Gastroesophageal sphincter (tissue), 4 donors: ENCODE results near the gene NOX5. TPM values are rescaled to one million over a fixed set of nuclear protein-coding genes. Genes with fewer than 3 reads are reported as not detected.

Source experiments
- ATAC-seq: fragments of 150-250 bp; one replicate; pipeline ENCODE4 v1.9.1; 2016; ENCODE audit warnings: mild to moderate bottlenecking, moderate library complexity
- H3K27ac ChIP-seq, 4 donors: fragments of 200-600 bp; sonication (generic) in 3 of 4; 1 replicate in 3 of 4; 2 replicates in 1 of 4; pipeline ENCODE4 v1.5.1; 2016 to 2019
- H3K27me3 ChIP-seq: fragments of 200-600 bp; sonication (generic); one replicate; pipeline ENCODE4 v1.5.1; 2019
- H3K36me3 ChIP-seq, 2 donors: fragments of 200-600 bp; sonication (generic); one replicate each; pipeline ENCODE4 v1.5.1; 2019; ENCODE audit warnings: control low read depth in 1 of 2
- H3K4me1 ChIP-seq, 3 donors: fragments of 200-600 bp; sonication (generic); 1 replicate in 2 of 3; 2 replicates in 1 of 3; pipeline ENCODE4 v1.5.1; 2016 to 2019; ENCODE audit warnings: control low read depth in 2 of 3
- H3K4me3 ChIP-seq, 2 donors: fragments of 200-600 bp; sonication (generic); one replicate each; pipeline ENCODE4 v1.5.1; 2019; ENCODE audit warnings: mild to moderate bottlenecking in 1 of 2, moderate library complexity in 1 of 2
- H3K9me3 ChIP-seq, 3 donors: fragments of 200-600 bp; sonication (generic); one replicate each; pipeline ENCODE4 v1.5.1; 2017 to 2019; ENCODE audit warnings: control low read depth in 2 of 3
- CTCF ChIP-seq, 4 experiments: fragments of 200-600 bp in 2 of 4; fragments of 450-650 bp in 2 of 4; sonication (generic) in 1 of 4; IDR thresholded peaks; one replicate each; pipeline ENCODE4 v1.5.1; 2017 to 2019; ENCODE audit warnings: antibody characterized with exemption in 4 of 4, mild to moderate bottlenecking in 2 of 4, moderate library complexity in 2 of 4
- EP300 ChIP-seq: sonication (generic); formaldehyde crosslinking; IDR thresholded peaks from one replicate; pipeline ENCODE4 v1.6.1; 2017; ENCODE audit warnings: antibody characterized with exemption, mild to moderate bottlenecking
- POLR2A ChIP-seq, 2 donors: fragments of 450-650 bp; IDR thresholded peaks; one replicate each; pipeline ENCODE4 v1.6.1; 2017; ENCODE audit warnings: antibody characterized with exemption in 2 of 2, mild to moderate bottlenecking in 2 of 2, moderate library complexity in 1 of 2
- POLR2AphosphoS5 ChIP-seq: sonication (generic); formaldehyde crosslinking; IDR thresholded peaks from one replicate; pipeline ENCODE4 v1.6.1; 2017; ENCODE audit warnings: antibody characterized with exemption
- WGBS, 2 donors: methylation state at CpG; one replicate each; pipeline ENCODE4 v1.1.5; 2018; ENCODE audit warnings: low coverage in 1 of 2; 5-methylcytosine and 5-hydroxymethylcytosine counted together
- total RNA-seq, 4 donors: library from RNA; depleted of rRNA; stranded (reverse); fragments of >200 nt; gene quantifications; one replicate each; pipeline ENCODE4 v1.1.0, GENCODE V29; 2016

Gene NOX5
- total RNA-seq, 4 donors from 2014 or later: 0.12 to 0.54 TPM; not detected in 2

- Histone ChIP-seq H3K4me1 (peaks cover 0 to 2% (median 0%) of the 10 kb centered on the region in 3 donors), H3K36me3 (no peaks in the 10 kb centered on the region), H3K27ac (no peak overlapping the region), H3K27me3 (peaks cover 16% of the 10 kb centered on the region), H3K4me3 (no peak overlapping the region), H3K9me3 (no peaks in the 10 kb centered on the region)
- TF ChIP-seq POLR2A (IDR thresholded peaks at IDR 0.05) (no peak), POLR2AphosphoS5 (no peak), EP300 (no peak), CTCF (IDR thresholded peaks at IDR 0.05) (no peak)
- WGBS, 2 donors: 81 to 100% methylated on average over 1 to 4 of the region's 5 CpGs
- no peak for ATAC-seq
Measured at GRCh38 chr15:69026355-69026754, 11.9 kb downstream of the NOX5 start.

- 86 to 90% methylated on average over 1 to 3 of the region's 9 CpGs for WGBS, 2 donors
- ATAC-seq: no peak
- Histone ChIP-seq H3K36me3 (no peaks in the 10 kb centered on the region), H3K27me3 (peaks cover 29% of the 10 kb centered on the region), H3K9me3 (no peaks in the 10 kb centered on the region), H3K4me1 (peaks cover 0 to 9% (median 0%) of the 10 kb centered on the region in 3 donors), H3K27ac (no peak overlapping the region), H3K4me3 (no peak overlapping the region)
- TF ChIP-seq POLR2A (IDR thresholded peaks at IDR 0.05): no peak
- no peak for TF ChIP-seq POLR2AphosphoS5
- no peak for TF ChIP-seq CTCF (IDR thresholded peaks at IDR 0.05)
- no peak for TF ChIP-seq EP300
Measured at GRCh38 chr15:69027976-69028518, 13.6 kb downstream of the NOX5 start.

GRCh38 chr15:69031013-69032001 is 16.8 kb downstream of the NOX5 start:
- peaks cover 62% of the 10 kb centered on the region for H3K27me3 ChIP-seq
- H3K36me3 ChIP-seq: no peaks in the 10 kb centered on the region
- H3K9me3 ChIP-seq: no peaks in the 10 kb centered on the region
- peak in 1 of 4 experiments; percentile 53 for TF ChIP-seq CTCF (IDR thresholded peaks at IDR 0.05)
- TF ChIP-seq POLR2AphosphoS5: no peak
- TF ChIP-seq POLR2A (IDR thresholded peaks at IDR 0.05): no peak
- no peak for TF ChIP-seq EP300
- ATAC-seq: peak; percentile 25
- no peak overlapping the region for H3K27ac ChIP-seq
- 25 to 38% methylated on average over 4 to 10 of the region's 42 CpGs for WGBS, 2 donors
- peaks cover 0 to 9% (median 0%) of the 10 kb centered on the region in 3 donors for H3K4me1 ChIP-seq
- peak overlapping the region in 1 of 2 donors; percentile 40 for H3K4me3 ChIP-seq

GRCh38 chr15:69032031-69032430 is 17.5 kb downstream of the NOX5 start:
- H3K27ac ChIP-seq: no peak overlapping the region
- peaks cover 0 to 9% (median 0%) of the 10 kb centered on the region in 3 donors for H3K4me1 ChIP-seq
- H3K4me3 ChIP-seq: peak overlapping the region in 1 of 2 donors; percentile 40
- H3K27me3 ChIP-seq: peaks cover 69% of the 10 kb centered on the region
- no peaks in the 10 kb centered on the region for H3K36me3 ChIP-seq
- WGBS, 2 donors: 40 to 58% methylated on average over 4 to 5 of the region's 5 CpGs
- no peaks in the 10 kb centered on the region for H3K9me3 ChIP-seq
- TF ChIP-seq EP300 (no peak), CTCF (IDR thresholded peaks at IDR 0.05) (no peak), POLR2A (IDR thresholded peaks at IDR 0.05) (no peak), POLR2AphosphoS5 (no peak)
- ATAC-seq: no peak
